Activated B cell treated with CpG ODN at 0.5 μM for 24 hours (primary cell): ENCODE data around the gene TREML2. TPM values are rescaled to one million over a fixed set of nuclear protein-coding genes. Genes with fewer than 3 reads are reported as not detected.

Source experiments
- ATAC-seq: fragments of 200-7000 bp; cut with Tn5 transposase; one replicate; pipeline ENCODE4 v1.10.0; 2021; ENCODE audit warnings: low read depth, mild to moderate bottlenecking, moderate library complexity
- CTCF ChIA-PET: fragments of 350-600 bp; sonication (Branson Sonifier 250); formaldehyde crosslinking; loops from one replicate; lab custom pipeline; 2021; ENCODE audit warnings: antibody characterized with exemption; lab: Charles Lee
- POLR2A ChIA-PET: fragments of 350-600 bp; sonication (Branson Sonifier 250); formaldehyde crosslinking; loops from one replicate; lab custom pipeline; 2021; ENCODE audit warnings: antibody characterized with exemption; lab: Charles Lee
- DNase-seq: peaks from one replicate; pipeline ENCODE4 v3.0.0; 2022
- H3K27ac Mint-ChIP-seq: one replicate; pipeline ENCODE4 v1.8.0; 2020; ENCODE audit warnings: mixed read lengths
- H3K27me3 Mint-ChIP-seq: one replicate; pipeline ENCODE4 v1.8.0; 2021; ENCODE audit warnings: mixed read lengths
- H3K36me3 Mint-ChIP-seq: one replicate; pipeline ENCODE4 v1.8.0; 2021; ENCODE audit warnings: low read depth, mixed read lengths
- H3K4me1 Mint-ChIP-seq: one replicate; pipeline ENCODE4 v1.8.0; 2021; ENCODE audit warnings: mixed read lengths
- H3K4me3 Mint-ChIP-seq: one replicate; pipeline ENCODE4 v1.8.0; 2020; ENCODE audit warnings: mild to moderate bottlenecking, mixed read lengths
- H3K9me3 Mint-ChIP-seq: one replicate; pipeline ENCODE4 v1.8.0; 2020; ENCODE audit warnings: mixed read lengths
- intact Hi-C: fragments of 100-400 bp; cut with micrococcal nuclease; formaldehyde crosslinking; loops from one replicate; pipeline ENCODE4 v1.15.1; 2024
- total RNA-seq: library from RNA; stranded (reverse); gene quantifications from 2 replicates; pipeline ENCODE4 v1.2.3, GENCODE V29; 2022
- TF ChIP-seq, protein P1 (sequence below): fragments of 200-600 bp; IDR thresholded peaks from one replicate; pipeline ENCODE4 v1.8.0; 2022; ENCODE audit warnings: antibody characterized with exemption, mild to moderate bottlenecking

Gene TREML2
- total RNA-seq, 1 donor from 2014 or later = 10.2 TPM

DNA sequence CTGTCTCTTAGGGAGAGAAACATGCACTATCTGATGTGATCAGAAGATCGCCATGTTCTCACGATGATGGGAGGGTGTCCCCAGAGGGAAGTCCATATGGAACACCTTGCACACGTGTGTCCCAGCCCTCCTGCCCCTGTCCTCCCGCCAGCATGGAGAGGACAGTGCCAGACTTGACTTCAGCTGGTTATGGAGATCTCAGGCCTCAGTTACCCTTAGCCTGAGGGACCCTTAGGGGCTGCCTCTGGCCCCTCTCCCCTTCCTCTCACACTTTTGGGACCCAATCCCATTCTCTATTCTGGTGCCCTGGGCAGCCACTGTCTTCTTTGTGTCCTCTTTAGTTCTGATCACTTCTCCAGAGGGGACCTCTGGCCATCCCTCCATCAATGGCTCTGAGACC, 28.8 kb upstream of the TREML2 start:
- H3K27ac Mint-ChIP-seq = no peak overlapping the region
- ATAC-seq = no peak
- intact Hi-C loops = no loop called here
- H3K4me1 Mint-ChIP-seq = peaks cover 2% of the 10 kb centered on the region
- TF ChIP-seq, protein P1, sequence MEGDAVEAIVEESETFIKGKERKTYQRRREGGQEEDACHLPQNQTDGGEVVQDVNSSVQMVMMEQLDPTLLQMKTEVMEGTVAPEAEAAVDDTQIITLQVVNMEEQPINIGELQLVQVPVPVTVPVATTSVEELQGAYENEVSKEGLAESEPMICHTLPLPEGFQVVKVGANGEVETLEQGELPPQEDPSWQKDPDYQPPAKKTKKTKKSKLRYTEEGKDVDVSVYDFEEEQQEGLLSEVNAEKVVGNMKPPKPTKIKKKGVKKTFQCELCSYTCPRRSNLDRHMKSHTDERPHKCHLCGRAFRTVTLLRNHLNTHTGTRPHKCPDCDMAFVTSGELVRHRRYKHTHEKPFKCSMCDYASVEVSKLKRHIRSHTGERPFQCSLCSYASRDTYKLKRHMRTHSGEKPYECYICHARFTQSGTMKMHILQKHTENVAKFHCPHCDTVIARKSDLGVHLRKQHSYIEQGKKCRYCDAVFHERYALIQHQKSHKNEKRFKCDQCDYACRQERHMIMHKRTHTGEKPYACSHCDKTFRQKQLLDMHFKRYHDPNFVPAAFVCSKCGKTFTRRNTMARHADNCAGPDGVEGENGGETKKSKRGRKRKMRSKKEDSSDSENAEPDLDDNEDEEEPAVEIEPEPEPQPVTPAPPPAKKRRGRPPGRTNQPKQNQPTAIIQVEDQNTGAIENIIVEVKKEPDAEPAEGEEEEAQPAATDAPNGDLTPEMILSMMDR = no peak
- H3K36me3 Mint-ChIP-seq = no peaks in the 10 kb centered on the region
- H3K9me3 Mint-ChIP-seq = no peaks in the 10 kb centered on the region
- no peak overlapping the region for H3K4me3 Mint-ChIP-seq
- no peak for DNase-seq
- ChIA-PET CTCF (no interaction called here), POLR2A (no interaction called here)
- peaks cover 13% of the 10 kb centered on the region for H3K27me3 Mint-ChIP-seq

DNA sequence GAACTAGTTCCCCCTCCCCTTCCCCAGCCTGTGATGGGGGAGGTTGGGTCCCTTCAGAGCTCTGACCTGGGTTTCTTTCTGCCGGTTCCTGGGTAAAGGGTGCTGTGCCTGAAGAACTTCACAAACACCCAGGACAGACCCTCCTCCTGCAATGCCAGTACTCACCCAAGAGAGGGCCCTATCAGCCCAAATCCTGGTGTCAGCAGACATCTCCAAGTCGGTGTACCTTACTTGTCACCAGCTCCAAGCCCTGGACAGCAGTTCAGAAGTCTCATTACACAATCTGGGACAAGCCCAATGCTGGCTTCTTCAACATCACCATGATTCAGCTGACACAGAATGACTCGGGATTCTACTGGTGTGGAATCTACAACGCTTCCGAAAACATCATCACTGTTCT, 27.7 kb upstream of the TREML2 start:
- H3K4me1 Mint-ChIP-seq = peaks cover 2% of the 10 kb centered on the region
- DNase-seq (no peak), ATAC-seq (no peak)
- POLR2A ChIA-PET = no interaction called here
- H3K36me3 Mint-ChIP-seq = no peaks in the 10 kb centered on the region
- peaks cover 13% of the 10 kb centered on the region for H3K27me3 Mint-ChIP-seq
- intact Hi-C loops = no loop called here
- CTCF ChIA-PET = no interaction called here
- no peaks in the 10 kb centered on the region for H3K9me3 Mint-ChIP-seq
- H3K4me3 Mint-ChIP-seq = no peak overlapping the region
- H3K27ac Mint-ChIP-seq = no peak overlapping the region
- TF ChIP-seq, protein P1 = no peak

GRCh38 chr6:41228096-41228495, 27.1 kb upstream of the TREML2 start, which contains the start of gene TREML4:
TSS of gene TREML4 (plus strand) at chr6:41228349. CDS start at chr6:41228428, 79 bp downstream.
- no peaks in the 10 kb centered on the region for H3K9me3 Mint-ChIP-seq
- ChIA-PET CTCF (no interaction called here), POLR2A (no interaction called here)
- H3K27me3 Mint-ChIP-seq = peaks cover 13% of the 10 kb centered on the region
- ATAC-seq (no peak), DNase-seq (no peak)
- TF ChIP-seq, protein P1 = no peak
- H3K36me3 Mint-ChIP-seq = no peaks in the 10 kb centered on the region
- H3K4me3 Mint-ChIP-seq = no peak within 1 kb of the TSS
- H3K27ac Mint-ChIP-seq = no peak within 1 kb of the TSS
- H3K4me1 Mint-ChIP-seq = peaks cover 2% of the 10 kb centered on the region
- intact Hi-C loops = no loop called here

GRCh38 chr6:41226752-41227151, 25.8 kb upstream of the TREML2 start:
- intact Hi-C loops = no loop called here
- H3K9me3 Mint-ChIP-seq = no peaks in the 10 kb centered on the region
- no peak overlapping the region for H3K27ac Mint-ChIP-seq
- peaks cover 7% of the 10 kb centered on the region for H3K4me1 Mint-ChIP-seq
- H3K27me3 Mint-ChIP-seq = peaks cover 13% of the 10 kb centered on the region
- H3K36me3 Mint-ChIP-seq = no peaks in the 10 kb centered on the region
- no peak for DNase-seq
- no peak overlapping the region for H3K4me3 Mint-ChIP-seq
- ATAC-seq = no peak
- ChIA-PET CTCF (no interaction called here), POLR2A (no interaction called here)
- TF ChIP-seq, protein P1 = no peak

GRCh38 chr6:41224800-41225199, 23.9 kb upstream of the TREML2 start:
- Mint-ChIP-seq H3K9me3 (peaks cover 3% of the 10 kb centered on the region), H3K27me3 (peaks cover 7% of the 10 kb centered on the region), H3K36me3 (no peaks in the 10 kb centered on the region), H3K4me3 (no peak overlapping the region), H3K4me1 (peaks cover 7% of the 10 kb centered on the region), H3K27ac (no peak overlapping the region)
- intact Hi-C loops = no loop called here
- TF ChIP-seq, protein P1 = no peak
- CTCF ChIA-PET = interaction anchor here (0.9 kb wide), 1 partner anchor 54 kb away, joined by 3 read pairs; no protein-coding TSS in a partner anchor
- ATAC-seq = no peak
- DNase-seq = no peak
- POLR2A ChIA-PET = no interaction called here
